WTC11 (cell line): ENCODE measurements around the gene PLA2G4F. TPM values are rescaled to one million over a fixed set of nuclear protein-coding genes. Genes with fewer than 3 reads are reported as not detected.

ENCODE experiments used
- ATAC-seq: fragments of 200-7000 bp; cut with Tn5 transposase; 2 replicates; pipeline ENCODE4 v1.10.0; 2021; ENCODE audit warnings: mild to moderate bottlenecking, moderate library complexity
- CTCF ChIA-PET: fragments of 300-600 bp; sonication (Branson Sonifier 250); formaldehyde crosslinking; loops from one replicate; lab custom pipeline; 2021; ENCODE audit warnings: antibody characterized with exemption; lab: Charles Lee
- POLR2A ChIA-PET: fragments of 350-600 bp; sonication (Branson Sonifier 250); formaldehyde crosslinking; loops from one replicate; lab custom pipeline; 2021; ENCODE audit warnings: antibody characterized with exemption; lab: Charles Lee
- DNase-seq: peaks from one replicate; pipeline ENCODE4 v3.0.0; 2021; ENCODE audit warnings: low spot score
- H3K27ac Mint-ChIP-seq: 2 replicates; pipeline ENCODE4 v1.8.0; 2021; ENCODE audit warnings: mixed read lengths
- H3K27me3 Mint-ChIP-seq: 2 replicates; pipeline ENCODE4 v1.8.0; 2021; ENCODE audit warnings: low read depth, mild to moderate bottlenecking, moderate library complexity, mixed read lengths
- H3K36me3 Mint-ChIP-seq: 2 replicates; pipeline ENCODE4 v1.8.0; 2021; ENCODE audit warnings: mixed read lengths
- H3K4me1 Mint-ChIP-seq: 2 replicates; pipeline ENCODE4 v1.8.0; 2022; ENCODE audit warnings: mixed read lengths
- H3K4me3 Mint-ChIP-seq: 2 replicates; pipeline ENCODE4 v1.8.0; 2021; ENCODE audit warnings: mild to moderate bottlenecking, moderate library complexity, mixed read lengths
- H3K9me3 Mint-ChIP-seq: 2 replicates; pipeline ENCODE4 v1.8.0; 2021; ENCODE audit warnings: mixed read lengths
- AFF4 ChIP-seq: sonication (generic); formaldehyde crosslinking; IDR thresholded peaks from 2 replicates; pipeline ENCODE4 v1.8.1; 2023; ENCODE audit warnings: mild to moderate bottlenecking, missing genetic modification reagents, borderline replicate concordance
- ATF1 ChIP-seq: sonication (generic); formaldehyde crosslinking; IDR thresholded peaks from 2 replicates; pipeline ENCODE4 v1.8.1; 2023; ENCODE audit warnings: mild to moderate bottlenecking, moderate library complexity, missing genetic modification reagents
- CREM ChIP-seq: sonication (generic); formaldehyde crosslinking; IDR thresholded peaks from 2 replicates; pipeline ENCODE4 v1.8.1; 2022; ENCODE audit warnings: mild to moderate bottlenecking, missing genetic modification reagents, moderate library complexity
- CTCF ChIP-seq: fragments of 200-600 bp; IDR thresholded peaks from 2 replicates; pipeline ENCODE4 v1.8.0; 2022; ENCODE audit warnings: antibody characterized with exemption
- E2F1 ChIP-seq: sonication (generic); formaldehyde crosslinking; IDR thresholded peaks from 2 replicates; pipeline ENCODE4 v1.8.0; 2022; ENCODE audit warnings: mild to moderate bottlenecking, missing genetic modification reagents
- ESRRA ChIP-seq: sonication (generic); formaldehyde crosslinking; IDR thresholded peaks from 2 replicates; pipeline ENCODE4 v1.8.1; 2022; ENCODE audit warnings: mild to moderate bottlenecking, missing genetic modification reagents, borderline replicate concordance
- ETV6 ChIP-seq: sonication (generic); formaldehyde crosslinking; IDR thresholded peaks from 2 replicates; pipeline ENCODE4 v1.8.1; 2022; ENCODE audit warnings: mild to moderate bottlenecking, missing genetic modification reagents
- FOXK1 ChIP-seq: sonication (generic); formaldehyde crosslinking; IDR thresholded peaks from 2 replicates; pipeline ENCODE4 v1.8.0; 2022; ENCODE audit warnings: mild to moderate bottlenecking, moderate library complexity, missing genetic modification reagents
- FOXP1 ChIP-seq: sonication (generic); formaldehyde crosslinking; IDR thresholded peaks from 2 replicates; pipeline ENCODE4 v1.8.0; 2022; ENCODE audit warnings: missing genetic modification reagents, mild to moderate bottlenecking, moderate library complexity, borderline replicate concordance
- GABPB1 ChIP-seq: sonication (generic); formaldehyde crosslinking; IDR thresholded peaks from 2 replicates; pipeline ENCODE4 v1.8.1; 2023; ENCODE audit warnings: mild to moderate bottlenecking, missing genetic modification reagents
- GTF2I ChIP-seq: fragments of 250-450 bp; sonication (Bioruptor Pico); conservative IDR thresholded peaks from 2 replicates; pipeline ENCODE4 v1.4.0; 2021; ENCODE audit warnings: mild to moderate bottlenecking
- MXD4 ChIP-seq: fragments of 250-450 bp; sonication (Bioruptor Pico); IDR thresholded peaks from 2 replicates; pipeline ENCODE4 v1.8.0; 2021; ENCODE audit warnings: mild to moderate bottlenecking, moderate library complexity, borderline replicate concordance
- NFATC4 ChIP-seq: fragments of 250-450 bp; sonication (Bioruptor Pico); IDR thresholded peaks from 2 replicates; pipeline ENCODE4 v1.9.0; 2021; ENCODE audit warnings: mild to moderate bottlenecking
- NFE2L1 ChIP-seq: sonication (generic); formaldehyde crosslinking; IDR thresholded peaks from 2 replicates; pipeline ENCODE4 v1.8.1; 2023; ENCODE audit warnings: missing genetic modification reagents
- NFYB ChIP-seq: sonication (generic); formaldehyde crosslinking; conservative IDR thresholded peaks from 2 replicates; pipeline ENCODE4 v1.8.0; 2022; ENCODE audit warnings: low read depth, missing genetic modification reagents
- NR1H2 ChIP-seq: sonication (generic); formaldehyde crosslinking; IDR thresholded peaks from 2 replicates; pipeline ENCODE4 v1.9.0; 2021; ENCODE audit warnings: mild to moderate bottlenecking, moderate library complexity, missing genetic modification reagents
- RELA ChIP-seq: sonication (generic); formaldehyde crosslinking; IDR thresholded peaks from 2 replicates; pipeline ENCODE4 v1.8.1; 2022; ENCODE audit warnings: missing genetic modification reagents, mild to moderate bottlenecking, borderline replicate concordance
- SOX15 ChIP-seq: fragments of 250-450 bp; sonication (Bioruptor Pico); IDR thresholded peaks from 2 replicates; pipeline ENCODE4 v1.9.0; 2021; ENCODE audit warnings: mild to moderate bottlenecking
- ZNF121 ChIP-seq: sonication (generic); formaldehyde crosslinking; IDR thresholded peaks from 2 replicates; pipeline ENCODE4 v1.8.0; 2023; ENCODE audit warnings: missing genetic modification reagents
- ZNF219 ChIP-seq: sonication (generic); formaldehyde crosslinking; IDR thresholded peaks from 2 replicates; pipeline ENCODE4 v1.8.0; 2023; ENCODE audit warnings: missing genetic modification reagents, mild to moderate bottlenecking, borderline replicate concordance
- ZNF512 ChIP-seq: sonication (generic); formaldehyde crosslinking; IDR thresholded peaks from 2 replicates; pipeline ENCODE4 v1.8.1; 2022; ENCODE audit warnings: missing genetic modification reagents, borderline replicate concordance
- ZNF671 ChIP-seq: fragments of 250-450 bp; sonication (Bioruptor Pico); IDR thresholded peaks from 2 replicates; pipeline ENCODE4 v1.8.0; 2021; ENCODE audit warnings: mild to moderate bottlenecking
- ZSCAN18 ChIP-seq: fragments of 250-450 bp; sonication (Bioruptor Pico); IDR thresholded peaks from 2 replicates; pipeline ENCODE4 v2.1.2; 2022; ENCODE audit warnings: mild to moderate bottlenecking, moderate library complexity
- total RNA-seq: library from RNA; stranded (reverse); gene quantifications from 3 replicates; pipeline ENCODE4 v1.2.3, GENCODE V29; 2021

PLA2G4F gene
- total RNA-seq, 1 experiment from 2014 or later = 0.11 TPM

- TF ChIP-seq AFF4 (CRISPR knock-in tag) (no peak), ATF1 (CRISPR knock-in tag) (no peak)
These were observed 21.1 kb downstream of the PLA2G4F start (continued) for GRCh38 chr15:42135351-42135750.

GRCh38 chr15:42134617-42135245 is 21.7 kb downstream of the PLA2G4F start:
- peaks cover 10% of the 10 kb centered on the region for H3K9me3 Mint-ChIP-seq
- ATAC-seq = no peak
- no peaks in the 10 kb centered on the region; the same call in 1 of the 2 replicates for H3K36me3 Mint-ChIP-seq
- TF ChIP-seq GABPB1 (CRISPR knock-in tag) (no peak), ESRRA (CRISPR knock-in tag) (no peak), SOX15 (CRISPR knock-in tag) (no peak), ZNF121 (CRISPR knock-in tag) (no peak)
- H3K4me1 Mint-ChIP-seq = peaks cover 3% of the 10 kb centered on the region
- H3K27ac Mint-ChIP-seq = no peak overlapping the region
- no peaks in the 10 kb centered on the region; the same call in 1 of the 2 replicates for H3K27me3 Mint-ChIP-seq
- CTCF ChIA-PET = interaction anchor here (1.4 to 7.3 kb wide), 10 partner anchors 16 to 250 kb away, joined by 5 to 106 read pairs (median 14); partner anchors contain the start of gene EHD4
- POLR2A ChIA-PET = no interaction called here
- no peak for DNase-seq
- no peak overlapping the region for H3K4me3 Mint-ChIP-seq

- peak; percentile 90 for DNase-seq
- H3K4me1 Mint-ChIP-seq = peaks cover 3% of the 10 kb centered on the region
- H3K9me3 Mint-ChIP-seq = peaks cover 3% of the 10 kb centered on the region
- ChIA-PET POLR2A (no interaction called here), CTCF (interaction anchor here (0.6 to 7.3 kb wide), 28 partner anchors 8 to 251 kb away, joined by 3 to 106 read pairs (median 6); partner anchors contain the start of genes EHD4, PLA2G4D and PLA2G4F)
- H3K27me3 Mint-ChIP-seq = no peaks in the 10 kb centered on the region; the same call in 1 of the 2 replicates
- H3K36me3 Mint-ChIP-seq = no peaks in the 10 kb centered on the region
- peak; percentile 91 for ATAC-seq
- H3K27ac Mint-ChIP-seq = 0 out of 2 replicates have a peak overlapping the region, but pooled peaks have one; percentile 13
- no peak overlapping the region for H3K4me3 Mint-ChIP-seq
- TF ChIP-seq RELA (CRISPR knock-in tag) = no peak
- no peak for TF ChIP-seq GTF2I (CRISPR knock-in tag)
- TF ChIP-seq NFATC4 (CRISPR knock-in tag) = no peak
- no peak for TF ChIP-seq ZNF219 (CRISPR knock-in tag)
- no peak for TF ChIP-seq FOXK1
- no peak for TF ChIP-seq NFE2L1
- TF ChIP-seq E2F1 (CRISPR knock-in tag) = no peak
- TF ChIP-seq ZNF671 = no peak
- no peak for TF ChIP-seq MXD4
- peak; percentile 86 for TF ChIP-seq CTCF
- peak; percentile 29; the same call in 1 of the 2 replicates for TF ChIP-seq FOXP1 (CRISPR knock-in tag)
- TF ChIP-seq ETV6 (CRISPR knock-in tag) = no peak
- TF ChIP-seq NR1H2 (CRISPR knock-in tag) = no peak
- no peak for TF ChIP-seq CREM (CRISPR knock-in tag)
- no peak for TF ChIP-seq ZSCAN18 (CRISPR knock-in tag)
- TF ChIP-seq NFYB = no peak
- no peak for TF ChIP-seq ZNF512
These were observed 22.4 kb downstream of the PLA2G4F start for GRCh38 chr15:42133886-42134502.
